ENCODE results near the gene PCGF6. TPM values are rescaled to one million over a fixed set of nuclear protein-coding genes. Genes with fewer than 3 reads are reported as not detected.

Gene PCGF6
- total and polyA plus RNA-seq, 11 donors = 5.3 to 8.5 (median 6.6) TPM

GRCh38 chr10:103291588-103291987 is 59.4 kb downstream of the PCGF6 start:
- no peaks in the 10 kb centered on the region for H3K9me3 ChIP-seq
- no peaks in the 10 kb centered on the region for H3K36me3 ChIP-seq
- 79 to 87% (median 84%) methylated on average over 4 of the region's 4 CpGs for WGBS, 4 donors
- H3K27me3 ChIP-seq = peaks cover 0 to 24% (median 6%) of the 10 kb centered on the region in 9 donors
- no peaks in the 10 kb centered on the region for H3K4me1 ChIP-seq
- DNase-seq (no peak), ATAC-seq (no peak)
- H3K27ac ChIP-seq = no peak overlapping the region
- TF ChIP-seq CTCF (IDR thresholded peaks at IDR 0.05) (no peak), POLR2A (IDR thresholded peaks at IDR 0.05) (no peak)
- no peak overlapping the region for H3K4me3 ChIP-seq
- intact Hi-C loops (cut with DNase I) = no loop called here

- no peaks in the 10 kb centered on the region for H3K9me3 ChIP-seq
- ATAC-seq (no peak), DNase-seq (no peak)
- 73 to 88% (median 79%) methylated on average over 5 of the region's 5 CpGs for WGBS, 4 donors
- intact Hi-C loops (cut with DNase I) = no loop called here
- H3K27ac ChIP-seq = no peak overlapping the region
- no peaks in the 10 kb centered on the region for H3K36me3 ChIP-seq
- H3K4me3 ChIP-seq = no peak overlapping the region
- no peaks in the 10 kb centered on the region for H3K4me1 ChIP-seq
- TF ChIP-seq POLR2A (IDR thresholded peaks at IDR 0.05) (no peak), CTCF (IDR thresholded peaks at IDR 0.05) (no peak)
- peaks cover 0 to 45% (median 6%) of the 10 kb centered on the region in 9 donors for H3K27me3 ChIP-seq
These were observed 62.9 kb downstream of the PCGF6 start for GRCh38 chr10:103287992-103288391.

- TF ChIP-seq POLR2A (IDR thresholded peaks at IDR 0.05) = no peak
- TF ChIP-seq CTCF (IDR thresholded peaks at IDR 0.05) = no peak
- DNase-seq (no peak), ATAC-seq (no peak)
- peaks cover 0 to 76% (median 22%) of the 10 kb centered on the region in 9 donors for H3K27me3 ChIP-seq
- H3K36me3 ChIP-seq = no peaks in the 10 kb centered on the region
- WGBS, 4 donors = 75 to 84% (median 81%) methylated on average over 11 of the region's 11 CpGs
- no peak overlapping the region for H3K27ac ChIP-seq
- intact Hi-C loops (cut with DNase I) = no loop called here
- H3K9me3 ChIP-seq = no peaks in the 10 kb centered on the region
- no peak overlapping the region for H3K4me3 ChIP-seq
- no peaks in the 10 kb centered on the region for H3K4me1 ChIP-seq
These were observed 66.8 kb downstream of the PCGF6 start for GRCh38 chr10:103284170-103284569.

- Histone ChIP-seq H3K9me3 (no peaks in the 10 kb centered on the region), H3K27me3 (peaks cover 4 to 79% (median 28%) of the 10 kb centered on the region in 9 donors), H3K4me3 (no peak overlapping the region), H3K4me1 (peaks cover 0 to 1% (median 0%) of the 10 kb centered on the region in 12 donors), H3K36me3 (no peaks in the 10 kb centered on the region), H3K27ac (no peak overlapping the region)
- DNase-seq = no peak
- 44 to 63% (median 53%) methylated on average over 1 of the region's 1 CpG for WGBS, 4 donors
- intact Hi-C loops (cut with DNase I) = no loop called here
- no peak for ATAC-seq
- TF ChIP-seq POLR2A (IDR thresholded peaks at IDR 0.05) = no peak
- TF ChIP-seq CTCF (IDR thresholded peaks at IDR 0.05) = no peak
These were observed 68.0 kb downstream of the PCGF6 start for GRCh38 chr10:103282961-103283360.
